Measurements from ENCODE around the gene USHBP1.
"Not testable (repeated sequence)": the region's sequence is repeated elsewhere in the genome, so short reads cannot be mapped to it uniquely, and the experiment has no call there.

USHBP1 gene

DNA sequence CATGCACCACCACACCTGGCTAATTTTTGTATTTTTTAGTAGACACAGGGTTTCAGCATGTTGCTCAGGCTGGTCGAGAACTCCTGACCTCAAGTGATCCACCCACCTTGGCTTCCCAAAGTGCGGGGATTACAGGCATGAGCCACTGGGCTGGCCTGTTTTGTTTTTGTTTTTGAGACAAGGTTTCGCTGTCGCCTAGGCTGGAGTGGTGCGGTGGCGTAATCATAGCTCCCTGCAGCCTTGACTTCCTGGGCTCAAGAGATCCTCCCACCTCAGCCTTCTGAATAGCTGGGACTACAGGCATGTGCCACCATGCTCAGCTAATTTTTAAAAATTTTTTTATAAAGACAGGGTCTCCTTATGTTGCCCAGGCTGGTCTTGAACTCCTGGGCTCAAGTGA is 31.0 kb upstream of the USHBP1 start:
- DNase-seq = not testable (repeated sequence)

DNA sequence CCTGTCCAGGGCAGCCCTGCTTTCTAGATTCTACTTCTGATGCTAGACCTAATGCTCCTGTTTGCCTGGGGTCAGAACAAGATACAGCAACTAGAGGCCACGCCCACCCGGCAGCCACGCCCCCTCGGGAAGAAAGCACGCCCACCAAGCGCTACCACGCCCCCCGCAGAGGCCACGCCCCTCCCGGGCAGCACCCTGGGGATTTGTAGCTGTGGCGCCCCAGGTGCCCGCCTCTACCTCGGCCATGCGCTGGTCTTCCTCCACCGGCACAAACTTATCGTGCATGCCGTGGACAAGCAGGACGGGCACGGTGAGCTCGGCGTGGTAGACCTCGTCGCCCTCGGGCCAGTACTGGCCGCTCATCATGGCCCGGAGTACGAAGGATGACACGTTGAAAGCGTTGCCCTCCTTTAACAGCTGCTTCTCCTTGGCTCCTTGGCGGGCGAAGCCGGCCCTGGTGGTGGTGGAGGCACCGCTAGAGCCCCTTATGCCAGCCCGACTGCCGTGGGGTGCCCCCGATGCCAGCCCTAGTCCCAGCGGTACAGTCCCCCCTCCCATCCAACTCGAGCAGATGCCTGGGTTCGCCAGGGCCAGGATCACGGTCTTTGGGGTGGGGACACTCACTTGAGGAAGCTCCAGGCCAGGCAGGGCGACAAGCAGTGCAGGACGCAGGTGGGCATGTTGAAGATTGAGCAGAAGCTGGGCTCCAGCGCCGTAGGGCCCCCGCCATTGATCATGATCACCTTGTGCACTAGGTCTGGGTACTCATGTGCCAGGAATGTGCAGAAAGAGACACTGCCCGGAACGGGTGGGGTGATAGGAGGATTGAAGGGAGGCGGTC is 29.7 kb upstream of the USHBP1 start:
- DNase-seq = no peak

DNA sequence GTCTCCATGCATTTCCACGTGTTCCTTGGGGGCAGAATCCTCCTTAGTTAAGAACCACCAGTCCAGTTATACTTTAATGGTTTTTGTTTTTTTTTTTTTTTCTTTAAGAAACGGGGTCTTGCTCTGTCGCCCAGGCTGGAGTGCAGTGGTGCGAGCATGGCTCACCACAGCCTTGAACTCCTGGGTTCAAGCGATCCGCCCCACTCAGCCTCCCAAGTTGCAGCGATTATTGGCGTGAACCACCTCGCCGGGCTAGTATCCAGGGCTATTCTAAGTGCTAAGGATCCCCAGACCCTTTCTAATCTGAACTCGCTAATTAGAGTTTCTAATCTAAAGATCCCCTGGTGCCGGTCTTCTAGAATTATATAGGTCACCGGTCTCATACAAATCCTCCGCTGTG is 29.1 kb upstream of the USHBP1 start:
- DNase-seq = no peak

DNA sequence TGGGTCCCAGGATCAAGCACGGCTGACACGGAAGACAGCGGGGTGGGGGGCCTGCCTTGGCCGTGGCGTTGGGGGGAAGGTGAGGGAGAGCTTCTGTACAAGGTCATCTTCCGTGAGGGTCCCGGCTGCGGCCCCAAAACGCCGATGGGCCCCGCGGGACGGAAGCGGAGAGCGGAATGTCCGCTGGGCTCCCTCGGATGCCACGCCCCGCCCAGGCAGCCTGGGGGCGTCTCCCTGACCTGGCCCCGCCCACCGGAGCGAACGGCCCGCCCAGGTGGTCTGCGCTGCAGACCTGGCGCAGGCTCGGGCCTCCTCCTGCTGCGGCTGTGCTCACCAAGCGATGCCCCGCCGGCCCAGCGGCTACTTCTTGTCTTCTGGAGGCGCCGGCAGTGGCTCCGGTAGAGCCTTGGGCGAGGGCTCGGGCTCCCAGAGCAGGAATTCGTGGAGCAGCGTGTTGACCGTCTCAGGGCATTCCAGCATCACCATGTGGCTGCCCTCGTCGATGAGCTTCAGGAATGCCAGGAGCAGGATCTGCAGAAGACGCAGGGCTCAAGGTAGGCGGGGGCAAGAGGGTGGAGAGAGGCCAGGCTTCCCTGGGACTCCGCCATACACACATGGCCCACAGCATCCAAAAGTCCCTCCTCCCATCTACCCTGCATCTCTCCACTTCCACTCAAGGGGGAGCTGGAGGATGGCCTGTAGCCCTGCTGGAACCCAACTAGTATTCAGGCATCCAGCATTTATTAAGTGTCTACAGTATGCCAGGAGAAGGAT is 27.9 kb upstream of the USHBP1 start:
- peak; percentile 88 for DNase-seq

DNA sequence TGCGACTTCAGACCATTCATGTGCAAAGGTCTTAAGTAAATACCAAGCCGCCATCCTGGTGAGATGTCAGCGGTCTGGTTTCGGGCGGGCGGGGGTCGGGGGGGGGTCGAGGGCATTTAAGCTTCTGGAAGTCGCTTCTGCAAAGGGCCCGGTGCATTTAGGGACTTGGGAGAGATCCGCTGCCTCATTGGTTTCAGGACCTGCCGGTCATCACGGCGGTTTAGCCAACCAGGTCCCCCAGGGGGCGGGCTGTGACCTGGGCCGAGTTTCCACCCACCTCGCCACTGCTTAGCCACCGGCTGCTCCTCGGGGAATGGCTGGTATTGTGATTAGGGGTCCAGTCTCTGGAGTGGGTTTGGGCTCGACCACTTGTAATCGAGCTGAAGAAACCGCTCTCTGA is 24.9 kb upstream of the USHBP1 start:
- DNase-seq = no peak

DNA sequence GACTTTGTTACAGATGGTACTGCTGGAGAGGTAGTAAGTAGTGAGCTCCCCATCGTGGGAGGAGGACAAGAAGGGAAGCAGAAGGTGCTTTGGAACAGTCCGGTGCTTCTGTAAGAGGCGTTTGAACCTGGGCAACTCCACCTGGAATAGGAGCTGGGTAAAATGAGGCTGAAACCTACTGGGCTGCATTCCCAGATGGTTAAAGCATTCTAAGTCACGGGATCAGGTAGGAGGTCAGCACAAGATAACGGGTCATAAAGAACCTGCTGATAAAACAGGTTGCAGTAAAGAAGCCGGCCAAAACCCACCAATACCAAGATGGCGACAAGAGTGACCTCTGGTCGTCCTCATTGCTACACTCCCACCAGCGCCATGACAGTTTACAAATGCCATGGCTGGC is 22.2 kb upstream of the USHBP1 start:
- no peak for DNase-seq

DNA sequence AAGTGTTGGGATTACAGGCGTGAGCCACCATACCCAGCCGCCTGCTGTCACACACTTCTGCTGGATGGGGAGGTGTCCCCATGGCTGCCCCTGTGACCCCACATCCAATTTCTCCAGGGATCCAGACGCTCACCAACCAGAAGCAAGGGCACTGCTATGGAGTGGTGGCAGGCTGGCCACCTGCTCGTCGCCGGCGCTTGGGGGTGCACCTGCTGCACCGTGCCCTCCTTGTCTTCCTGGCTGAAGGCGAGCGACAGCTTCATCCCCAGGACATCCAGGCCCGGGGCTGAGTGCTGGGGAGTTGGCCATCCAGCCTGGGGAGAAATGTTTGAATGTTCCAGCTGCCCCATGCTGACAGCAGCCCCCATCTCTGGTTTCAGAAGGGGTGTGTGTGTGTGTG is 21.7 kb upstream of the USHBP1 start:
- DNase-seq = no peak

DNA sequence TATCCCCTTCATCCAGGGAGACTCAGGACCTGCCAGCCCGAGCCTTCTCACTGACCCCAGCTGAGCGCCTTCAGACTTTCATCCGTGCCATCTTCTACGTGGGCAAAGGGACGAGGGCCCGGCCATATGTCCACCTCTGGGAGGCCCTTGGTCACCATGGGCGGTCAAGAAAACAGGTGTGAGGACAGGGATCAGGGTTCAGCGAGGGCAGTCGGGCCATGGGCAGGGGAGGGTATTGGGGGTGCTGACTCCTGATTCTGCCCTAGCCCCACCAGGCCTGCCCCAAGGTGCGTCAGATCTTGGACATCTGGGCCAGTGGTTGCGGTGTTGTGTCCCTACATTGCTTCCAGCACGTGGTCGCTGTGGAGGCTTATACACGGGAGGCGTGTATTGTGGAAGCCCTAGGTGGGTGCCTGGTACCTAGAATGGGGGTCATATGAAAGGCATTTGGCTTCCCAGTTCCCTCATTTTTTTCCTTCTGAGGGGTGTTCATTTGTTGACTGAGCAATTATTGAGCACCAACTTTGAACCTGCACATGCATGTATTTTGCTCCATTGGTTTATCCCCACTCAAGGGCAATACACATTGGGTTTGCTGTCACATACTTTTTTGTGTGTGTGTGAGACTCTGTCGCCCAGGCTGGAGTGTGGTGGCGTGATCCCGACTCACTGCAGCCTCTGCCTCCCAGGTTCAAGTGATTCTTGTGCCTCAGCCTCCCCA is 21.0 kb upstream of the USHBP1 start:
- no peak for DNase-seq

DNA sequence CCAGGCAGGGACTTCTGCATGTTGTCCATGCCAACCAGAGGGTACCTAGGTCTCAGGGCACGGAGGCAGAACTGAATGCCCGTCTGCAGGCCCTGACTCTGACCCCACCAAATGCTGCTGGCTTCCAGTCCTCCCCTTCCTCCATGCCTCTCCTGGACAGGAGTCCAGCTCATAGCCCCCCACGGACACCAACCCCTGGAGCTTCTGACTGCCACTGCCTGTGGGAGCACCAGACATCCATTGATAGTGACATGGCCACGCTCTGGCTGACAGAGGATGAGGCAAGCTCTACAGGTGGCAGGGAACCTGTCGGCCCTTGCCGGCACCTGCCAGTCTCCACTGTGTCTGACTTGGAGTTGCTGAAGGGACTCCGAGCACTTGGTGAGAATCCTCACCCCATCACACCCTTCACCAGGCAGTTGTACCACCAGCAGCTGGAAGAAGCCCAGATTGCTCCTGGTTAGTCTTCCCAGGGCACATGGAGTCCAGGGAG is 19.0 kb upstream of the USHBP1 start:
- no peak for DNase-seq

DNA sequence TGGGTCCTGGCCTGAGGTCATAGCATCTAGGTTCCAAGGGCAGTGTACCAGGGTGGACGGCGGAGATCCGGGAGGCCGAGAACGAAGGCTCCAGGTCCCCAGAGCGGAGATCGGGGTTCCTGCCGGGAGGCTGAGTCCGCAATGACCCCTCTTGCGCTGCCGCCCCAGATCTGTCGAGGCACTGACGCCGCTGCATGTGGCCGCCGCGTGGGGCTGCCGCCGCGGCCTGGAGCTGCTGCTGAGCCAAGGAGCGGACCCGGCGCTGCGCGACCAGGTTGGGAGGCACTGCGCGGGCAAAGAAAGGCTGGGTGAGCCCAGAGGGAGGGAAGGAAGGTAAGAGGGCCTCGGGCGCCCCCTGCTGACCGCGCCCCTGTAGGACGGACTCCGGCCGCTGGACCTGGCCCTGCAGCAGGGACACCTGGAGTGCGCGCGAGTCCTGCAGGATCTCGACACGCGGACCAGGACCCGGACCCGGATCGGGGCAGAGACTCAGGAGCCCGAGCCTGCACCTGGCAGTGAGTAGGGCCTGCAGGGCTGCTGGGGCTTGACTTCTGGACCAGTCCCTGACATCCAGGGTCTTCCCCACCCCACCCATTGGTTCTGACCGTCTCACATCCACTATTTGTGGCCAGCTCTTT is 18.1 kb upstream of the USHBP1 start:
- peak; percentile 85 for DNase-seq

DNA sequence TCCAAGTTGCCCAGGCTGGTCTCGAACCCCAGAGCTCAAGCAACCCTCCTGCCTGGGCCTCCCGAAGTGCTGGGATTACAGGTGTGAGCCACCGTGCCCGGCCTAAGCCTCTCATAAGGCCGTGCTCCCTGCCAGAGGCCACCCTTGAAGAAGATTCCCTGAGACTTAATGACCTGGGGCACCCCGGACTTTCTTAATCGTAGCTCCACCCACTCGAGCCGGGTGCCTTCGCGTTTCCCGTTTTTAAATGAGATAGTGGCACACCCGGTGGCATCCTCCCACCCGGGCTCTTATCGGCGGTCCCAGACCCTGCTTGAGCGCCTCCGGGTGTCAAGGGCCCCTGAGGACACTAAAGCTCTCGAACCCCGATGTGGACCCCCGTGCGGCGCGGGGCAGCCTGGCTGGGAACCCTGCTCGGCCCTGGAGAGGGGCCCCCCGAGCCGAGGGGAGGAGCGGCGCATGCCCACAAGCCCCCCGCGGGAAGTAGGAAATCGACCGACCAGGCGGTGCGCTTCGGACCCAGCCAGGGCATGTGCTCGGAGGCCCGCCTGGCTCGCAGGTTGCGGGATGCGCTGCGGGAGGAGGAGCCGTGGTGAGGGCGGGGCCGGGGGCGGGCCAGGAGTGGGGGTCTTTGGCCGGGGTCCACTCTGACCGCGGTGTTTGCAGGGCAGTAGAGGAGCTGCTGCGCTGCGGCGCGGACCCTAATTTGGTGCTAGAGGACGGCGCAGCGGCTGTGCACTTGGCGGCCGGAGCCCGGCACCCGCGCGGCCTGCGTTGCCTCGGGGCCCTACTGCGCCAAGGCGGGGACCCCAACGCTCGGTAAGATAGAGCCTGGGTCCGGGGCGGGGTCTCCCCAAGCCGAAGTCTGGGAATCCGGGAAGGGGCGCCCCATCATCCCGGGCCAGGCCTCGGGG is 17.1 kb upstream of the USHBP1 start, which contains the start of gene ANKLE1:
ANKLE1 (plus strand) TSS at position 511 of the 914 bp plus-strand sequence; CDS start at position 531, 20 bp downstream.
- peak; percentile 55 for DNase-seq

DNA sequence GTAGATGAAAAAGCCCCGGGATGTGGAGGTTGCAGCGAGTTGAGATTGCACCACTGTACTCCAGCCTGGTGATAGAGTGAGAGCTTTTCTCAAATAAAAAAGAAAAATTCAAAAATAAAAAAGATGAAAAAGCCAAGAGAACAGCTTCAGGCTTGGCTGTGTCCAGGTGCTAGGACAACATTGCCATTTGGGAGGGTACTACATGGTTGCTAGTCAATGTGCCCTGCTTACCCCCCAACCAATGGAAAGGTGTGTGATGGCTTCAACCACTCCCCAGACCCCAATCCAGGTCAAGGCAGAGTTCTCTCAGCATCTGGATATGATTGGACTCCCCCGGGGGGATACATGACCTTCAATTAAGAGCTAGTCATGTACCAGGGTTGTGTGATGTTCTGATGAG is 14.9 kb upstream of the USHBP1 start:
- no peak for DNase-seq

DNA sequence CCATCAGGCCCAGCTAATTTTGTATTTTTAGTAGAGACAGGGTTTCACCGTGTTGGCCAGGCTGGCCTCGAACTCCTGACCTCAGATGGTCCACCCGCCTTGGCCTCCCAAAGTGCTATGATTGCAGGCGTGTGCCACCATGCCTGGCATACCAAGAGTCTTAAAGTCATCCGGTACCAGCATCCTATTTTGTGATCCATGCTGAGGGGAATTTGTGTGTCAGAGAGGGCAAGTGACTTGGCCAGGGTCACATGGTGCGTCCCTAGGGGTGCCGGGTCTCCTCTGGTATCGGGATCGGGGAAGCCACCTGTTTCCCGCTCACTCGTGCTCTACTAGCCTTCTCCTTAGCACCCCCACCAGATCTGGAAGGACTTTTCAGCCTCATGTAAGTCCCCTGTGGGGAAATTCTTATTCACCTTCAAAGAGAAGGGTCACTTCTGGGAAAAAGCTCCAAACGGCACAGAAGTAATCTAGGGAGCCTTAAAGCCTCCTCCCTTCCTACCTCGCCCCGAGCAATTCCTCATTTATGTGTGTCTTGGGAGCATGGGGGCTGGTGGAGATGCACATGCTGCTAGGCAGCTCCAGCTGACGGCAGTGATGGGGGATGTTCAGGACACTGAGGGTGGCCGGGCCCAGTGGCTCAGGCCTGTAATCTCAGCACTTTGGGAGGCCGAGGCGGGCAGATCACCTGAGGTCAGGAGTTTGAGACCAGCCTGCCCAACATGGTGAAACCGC is 11.1 kb upstream of the USHBP1 start:
- DNase-seq = no peak

DNA sequence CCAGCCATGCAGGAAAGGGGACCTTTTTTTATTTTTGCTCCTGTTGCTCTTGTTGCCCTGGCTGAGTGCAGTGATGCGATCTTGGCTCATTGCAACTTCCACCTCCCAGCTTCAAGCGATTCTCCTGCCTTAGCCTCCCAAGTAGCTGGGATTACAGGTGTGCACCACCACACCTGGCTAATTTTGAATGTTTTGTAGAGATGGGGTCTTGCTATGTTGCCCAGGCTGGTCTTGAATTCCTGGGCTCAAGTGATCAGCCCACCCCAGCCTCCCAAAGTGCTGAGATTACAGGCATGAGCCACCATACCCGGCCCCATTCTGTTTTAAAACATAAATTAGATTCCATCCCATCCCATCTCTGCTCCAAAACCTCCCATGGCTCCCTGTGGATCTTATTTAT is 10.3 kb upstream of the USHBP1 start:
- not testable (repeated sequence) for DNase-seq

DNA sequence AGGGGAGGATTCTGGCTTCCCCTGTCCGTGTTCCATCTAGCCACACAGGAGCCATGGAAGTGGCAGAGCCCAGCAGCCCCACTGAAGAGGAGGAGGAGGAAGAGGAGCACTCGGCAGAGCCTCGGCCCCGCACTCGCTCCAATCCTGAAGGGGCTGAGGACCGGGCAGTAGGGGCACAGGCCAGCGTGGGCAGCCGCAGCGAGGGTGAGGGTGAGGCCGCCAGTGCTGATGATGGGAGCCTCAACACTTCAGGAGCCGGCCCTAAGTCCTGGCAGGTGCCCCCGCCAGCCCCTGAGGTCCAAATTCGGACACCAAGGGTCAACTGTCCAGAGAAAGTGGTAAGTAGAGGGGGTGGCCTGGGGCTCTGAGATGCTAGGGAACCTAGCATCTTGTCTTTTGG is 4.2 kb upstream of the USHBP1 start:
- no peak for DNase-seq

DNA sequence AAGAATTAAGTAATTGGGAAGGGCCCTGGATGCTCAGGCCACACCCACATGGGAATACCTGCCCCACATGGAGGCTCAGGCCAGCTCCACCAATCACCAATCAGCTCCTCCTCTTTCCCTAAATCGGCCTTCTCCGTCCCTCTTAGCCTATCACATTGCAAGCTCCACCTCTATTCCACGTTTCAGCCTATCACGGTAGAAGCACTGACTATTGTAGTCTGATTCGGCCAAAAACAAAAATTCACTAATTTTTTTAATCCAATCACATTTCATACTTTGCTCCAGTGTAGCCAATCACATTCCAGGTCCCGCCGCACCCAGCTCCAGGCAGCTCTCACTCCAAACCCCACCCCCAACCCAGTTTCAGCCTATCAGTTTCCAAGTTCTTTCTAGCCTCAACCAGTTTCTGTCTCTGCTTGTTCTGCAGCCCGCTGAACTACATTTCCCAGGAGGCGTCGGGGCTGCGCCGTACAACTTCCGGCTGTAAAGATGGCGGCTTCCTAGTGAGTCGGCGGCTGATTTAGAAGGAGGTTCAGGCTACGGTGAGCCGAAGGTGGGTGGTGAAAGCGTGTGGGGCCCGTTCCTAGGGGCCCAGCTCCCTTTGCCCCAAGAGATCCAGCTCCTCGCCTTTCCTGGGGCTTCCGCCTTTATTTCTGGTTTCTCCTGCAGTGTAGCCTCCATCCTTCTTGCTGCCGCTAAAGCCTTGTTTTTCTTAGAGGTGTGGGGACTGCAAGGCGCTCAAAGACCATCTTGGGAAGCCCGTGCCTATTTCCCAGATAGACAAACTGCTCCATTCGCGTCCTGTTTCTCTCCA is 2.6 kb upstream of the USHBP1 start, which contains the start of gene BABAM1:
BABAM1 (plus strand) TSS at position 469 of the 814 bp plus-strand sequence. CDS start 1,364 bp downstream, outside the sequence.
- peak; percentile 81 for DNase-seq

DNA sequence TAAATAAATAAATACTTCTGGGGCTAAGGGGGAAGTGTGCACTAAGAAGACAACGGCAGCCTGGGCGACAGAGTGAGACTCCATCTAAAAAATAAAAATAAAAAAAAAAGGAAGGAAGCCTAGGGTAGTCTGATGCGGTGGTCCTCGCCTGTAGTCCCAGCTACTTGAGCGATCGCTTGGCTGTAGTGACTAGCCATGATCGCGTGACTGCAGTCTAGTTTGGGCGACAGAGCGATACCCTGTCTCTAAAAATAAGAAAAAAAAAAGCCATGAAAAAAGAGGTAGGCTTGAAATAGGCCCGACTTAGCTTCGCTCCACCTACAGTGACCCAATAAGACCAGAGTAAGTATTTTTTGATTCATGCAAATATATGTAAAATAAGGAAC is 2.0 kb upstream of the USHBP1 start:
- DNase-seq = no peak

DNA sequence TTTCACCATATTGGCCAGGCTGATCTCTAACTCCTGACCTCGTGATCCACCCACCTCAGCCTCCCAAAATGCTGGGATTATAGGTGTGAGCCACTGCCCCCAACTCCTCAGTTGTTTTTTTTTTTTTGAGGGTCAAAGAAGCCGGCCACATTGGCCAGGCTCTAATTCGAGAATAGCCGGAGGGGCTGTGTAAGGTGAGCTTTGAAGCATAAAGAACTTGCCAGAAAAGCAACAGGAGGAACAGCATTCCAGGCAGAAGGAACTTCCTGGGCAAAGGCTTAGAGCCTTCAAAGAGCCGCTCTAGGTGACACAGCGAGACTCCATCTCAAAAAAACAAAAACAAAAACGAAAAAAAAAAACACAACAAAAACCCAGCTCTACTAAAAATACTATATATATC is 1.5 kb upstream of the USHBP1 start:
- DNase-seq = no peak

Data from right kidney (tissue), 1 donor.